Cardiac muscle cell (in vitro differentiated cells and primary cell): ENCODE data around the gene STX17. TPM values are rescaled to one million over a fixed set of nuclear protein-coding genes. Genes with fewer than 3 reads are reported as not detected.
A peak's percentile ranks its signal among the peaks of the same experiment; 100 is the strongest.

Source experiments
- DNase-seq, 2 donors: peaks; one replicate each; pipeline versions ENCODE4 v3.0.0 to v3.0.0-alpha.2; 2010 to 2017; ENCODE audit warnings: low read depth in 1 of 2, low spot score in 1 of 2
- H3K27ac ChIP-seq: fragments of 200-600 bp; sonication (generic); 2 replicates; pipeline ENCODE4 v1.5.1; 2016
- H3K27me3 ChIP-seq: fragments of 200-600 bp; sonication (generic); 2 replicates; pipeline ENCODE4 v1.6.0; 2016; ENCODE audit warnings: control low read depth
- H3K36me3 ChIP-seq: fragments of 200-600 bp; sonication (generic); 2 replicates; pipeline ENCODE4 v1.5.1; 2016; ENCODE audit warnings: control low read depth
- H3K4me1 ChIP-seq: fragments of 200-600 bp; sonication (generic); 2 replicates; pipeline ENCODE4 v1.8.1; 2017; ENCODE audit warnings: low read depth, mild to moderate bottlenecking, mixed run types
- H3K4me3 ChIP-seq: fragments of 200-600 bp; sonication (generic); 2 replicates; pipeline ENCODE4 v1.5.1; 2016; ENCODE audit warnings: mild to moderate bottlenecking
- H3K9me3 ChIP-seq: fragments of 200-600 bp; sonication (generic); 2 replicates; pipeline ENCODE4 v1.5.1; 2017; ENCODE audit warnings: low read depth, mild to moderate bottlenecking, control low read depth
- CTCF ChIP-seq: IDR thresholded peaks from 2 replicates; pipeline ENCODE4 v1.5.1; 2012; ENCODE audit warnings: low read depth, mild to moderate bottlenecking, low read length
- polyA plus RNA-seq: library from polyadenylated mRNA; unstranded; fragments of >200 nt; fragmentation: Nextera tagmentation; extraction: Ambion mirVana; gene quantifications from 2 replicates; pipeline ENCODE4 v1.2.1, GENCODE V29; 2016
- total RNA-seq: library from RNA; depleted of rRNA; stranded (reverse); fragments of >200 nt; gene quantifications from 2 replicates; pipeline ENCODE4 v1.2.3, GENCODE V29; 2016

STX17 gene
- total and polyA plus RNA-seq, 2 experiments from 2014 or later, result 20.4 to 34.8 TPM

- no peak for DNase-seq
- Histone ChIP-seq H3K4me3 (no peak overlapping the region), H3K27me3 (no peaks in the 10 kb centered on the region), H3K4me1 (peaks cover 19% of the 10 kb centered on the region), H3K36me3 (no peaks in the 10 kb centered on the region), H3K9me3 (no peaks in the 10 kb centered on the region), H3K27ac (no peak overlapping the region)
- no peak for TF ChIP-seq CTCF
Observed at GRCh38 chr9:99970481-99970880, 64.0 kb downstream of the STX17 start.

GRCh38 chr9:99971410-99971809 lies 65.0 kb downstream of the STX17 start:
- Histone ChIP-seq H3K36me3 (no peaks in the 10 kb centered on the region), H3K4me1 (peaks cover 15% of the 10 kb centered on the region), H3K27me3 (no peaks in the 10 kb centered on the region), H3K27ac (no peak overlapping the region), H3K4me3 (no peak overlapping the region), H3K9me3 (no peaks in the 10 kb centered on the region)
- no peak for TF ChIP-seq CTCF
- DNase-seq, result no peak

GRCh38 chr9:99973455-99973854 lies 67.0 kb downstream of the STX17 start:
- DNase-seq, result no peak
- Histone ChIP-seq H3K27ac (no peak overlapping the region), H3K9me3 (no peaks in the 10 kb centered on the region), H3K4me3 (no peak overlapping the region), H3K36me3 (no peaks in the 10 kb centered on the region), H3K27me3 (no peaks in the 10 kb centered on the region), H3K4me1 (peaks cover 7% of the 10 kb centered on the region)
- no peak for TF ChIP-seq CTCF

GRCh38 chr9:99977033-99977792 lies 70.8 kb downstream of the STX17 start:
- Histone ChIP-seq H3K36me3 (no peaks in the 10 kb centered on the region), H3K9me3 (no peaks in the 10 kb centered on the region), H3K4me3 (no peak overlapping the region), H3K27ac (no peak overlapping the region), H3K27me3 (no peaks in the 10 kb centered on the region), H3K4me1 (peaks cover 10% of the 10 kb centered on the region)
- DNase-seq, result no peak
- TF ChIP-seq CTCF, result no peak

- Histone ChIP-seq H3K36me3 (no peaks in the 10 kb centered on the region), H3K27me3 (no peaks in the 10 kb centered on the region), H3K27ac (no peak overlapping the region), H3K4me1 (peaks cover 10% of the 10 kb centered on the region), H3K4me3 (no peak overlapping the region), H3K9me3 (no peaks in the 10 kb centered on the region)
- peak in 1 of 2 donors; percentile 21 for DNase-seq
- TF ChIP-seq CTCF, result no peak
Observed at GRCh38 chr9:99978221-99978620, 71.8 kb downstream of the STX17 start.
